GM18520 (cell line): Measurements from ENCODE around the gene CEACAM1.
A peak's percentile ranks its signal among the peaks of the same experiment; 100 is the strongest.
"Not testable (repeated sequence)": the region's sequence is repeated elsewhere in the genome, so short reads cannot be mapped to it uniquely, and the experiment has no call there.

ENCODE experiments used
- ATAC-seq: cut with Tn5 transposase; IDR thresholded peaks from one replicate; pipeline ENCODE4 v1.9.1; 2021; ENCODE audit not compliant: unreplicated experiment

The CEACAM1 gene

GRCh38 chr19:42528354-42529247, at the start of gene CEACAM1:
TSS of gene CEACAM1 (minus strand) at chr19:42528481. CDS start at chr19:42528374, 107 bp downstream.
- no peak for ATAC-seq

GRCh38 chr19:42577016-42577415, 48.7 kb upstream of the CEACAM1 start:
- ATAC-seq = no peak

GRCh38 chr19:42576241-42576640, 48.0 kb upstream of the CEACAM1 start:
- no peak for ATAC-seq

GRCh38 chr19:42573642-42574041, 45.4 kb upstream of the CEACAM1 start:
- ATAC-seq = no peak

GRCh38 chr19:42571116-42571515, 42.8 kb upstream of the CEACAM1 start:
- no peak for ATAC-seq

- ATAC-seq = no peak
Observed at GRCh38 chr19:42569193-42569592, 40.9 kb upstream of the CEACAM1 start.

- no peak for ATAC-seq
Observed at GRCh38 chr19:42568006-42568405, 39.7 kb upstream of the CEACAM1 start.

GRCh38 chr19:42567567-42567966, 39.3 kb upstream of the CEACAM1 start:
- no peak for ATAC-seq

- peak; percentile 52 for ATAC-seq
Observed at GRCh38 chr19:42563352-42564210, 35.3 kb upstream of the CEACAM1 start.

GRCh38 chr19:42561512-42561911, 33.2 kb upstream of the CEACAM1 start:
- no peak for ATAC-seq

GRCh38 chr19:42560731-42561130, 32.5 kb upstream of the CEACAM1 start:
- no peak for ATAC-seq

GRCh38 chr19:42558450-42559150, 30.3 kb upstream of the CEACAM1 start:
- ATAC-seq = no peak

- ATAC-seq = not testable (repeated sequence)
Observed at GRCh38 chr19:42557386-42557871, 29.1 kb upstream of the CEACAM1 start.

- no peak for ATAC-seq
Observed at GRCh38 chr19:42555801-42556200, 27.5 kb upstream of the CEACAM1 start.

GRCh38 chr19:42555317-42555716, 27.0 kb upstream of the CEACAM1 start:
- no peak for ATAC-seq

GRCh38 chr19:42554046-42554575, 25.8 kb upstream of the CEACAM1 start:
- ATAC-seq = no peak

GRCh38 chr19:42553292-42554045, 25.2 kb upstream of the CEACAM1 start:
- ATAC-seq = no peak

- ATAC-seq = no peak
Observed at GRCh38 chr19:42552086-42553065, 24.1 kb upstream of the CEACAM1 start.

GRCh38 chr19:42550521-42550920, 22.2 kb upstream of the CEACAM1 start:
- not testable (repeated sequence) for ATAC-seq
